Ovary (tissue), 9 donors: ENCODE data around the gene YAP1. TPM values are rescaled to one million over a fixed set of nuclear protein-coding genes. Genes with fewer than 3 reads are reported as not detected.
A peak's percentile ranks its signal among the peaks of the same experiment; 100 is the strongest.

Experiments used
- DNase-seq, 5 donors: peaks; one replicate each; pipeline ENCODE4 v3.0.0-alpha.2; 2019 to 2020
- H3K27ac ChIP-seq, 2 donors: fragments of 200-600 bp; one replicate each; pipeline versions ENCODE4 v1.5.1 to v1.8.0; 2019 to 2022
- H3K27me3 ChIP-seq: fragments of 200-600 bp; one replicate; pipeline ENCODE4 v1.8.0; 2022
- H3K36me3 ChIP-seq: fragments of 200-600 bp; sonication (generic); one replicate; pipeline ENCODE4 v1.5.1; 2019
- H3K4me1 ChIP-seq: one replicate; pipeline ENCODE4 v1.8.1; 2013; ENCODE audit warnings: mild to moderate bottlenecking, moderate library complexity; ENCODE audit not compliant: insufficient read depth
- H3K4me3 ChIP-seq: fragments of 200-600 bp; sonication (generic); one replicate; pipeline ENCODE4 v1.5.1; 2017
- H3K9me3 ChIP-seq, 2 donors: fragments of 200-600 bp in 1 of 2; sonication (generic) in 1 of 2; one replicate each; pipeline versions ENCODE4 v1.5.1 to v1.8.1; 2013 to 2019; ENCODE audit warnings: mild to moderate bottlenecking in 1 of 2, moderate library complexity in 1 of 2
- CTCF ChIP-seq, 3 donors: fragments of 450-650 bp in 2 of 3; fragments of 200-600 bp in 1 of 3; IDR thresholded peaks; one replicate each; pipeline versions ENCODE4 v1.5.1 to v1.8.0; 2016 to 2022; ENCODE audit warnings: antibody characterized with exemption in 3 of 3, mild to moderate bottlenecking in 1 of 3
- EP300 ChIP-seq: sonication (generic); formaldehyde crosslinking; IDR thresholded peaks from one replicate; pipeline ENCODE4 v1.6.1; 2017; ENCODE audit warnings: antibody characterized with exemption
- POLR2A ChIP-seq: fragments of 450-650 bp; IDR thresholded peaks from one replicate; pipeline ENCODE4 v1.6.1; 2017; ENCODE audit warnings: antibody characterized with exemption, mild to moderate bottlenecking, moderate library complexity
- WGBS, 3 donors: extraction: QIAGEN DNeasy Blood & Tissue Kit in 1 of 3; methylation state at CpG; one replicate each; pipeline versions ENCODE4 v1.1.5 to v1.1.7; 2013 to 2017; 5-methylcytosine and 5-hydroxymethylcytosine counted together
- intact Hi-C, 4 donors: fragments of 100-400 bp; cut with DNase I; formaldehyde crosslinking; loops; one replicate each; pipeline versions ENCODE4 v1.11.0 to v1.15.1; 2022 to 2023
- polyA plus RNA-seq, 2 donors: library from polyadenylated mRNA; stranded (reverse); fragments of 200-250 nt in 1 of 2; fragments of 350-450 nt in 1 of 2; fragmentation: Illumina TruSeq in 1 of 2; extraction: RNeasy Lipid Tissue Mini Kit (QIAGEN cat#74804) in 1 of 2; gene quantifications; one replicate each; pipeline ENCODE4 v1.2.3, GENCODE V29; 2013 to 2014
- total RNA-seq, 7 donors: library from RNA; depleted of rRNA in 2 of 7; stranded (reverse); fragments of >200 nt in 2 of 7; fragmentation: NEBNext Ultra II Directional in 3 of 7; extraction: Animal tissue kit (Norgen Biotek cat#: 25700) in 3 of 7; gene quantifications; one replicate each; pipeline versions ENCODE4 v1.1.0 to v1.2.4, GENCODE V29; 2016 to 2023
- donor health status: DM: no; HTN: no; CAD: no; lungs with moderate emphysema.
- donor health status: DM: no; HTN: no; CAD: no.
- donor health status: Bipolar disorder and iron deficiency.
- donor health status: DM: yes; HTN: yes; CAD: no.
- donor health status: DM: no; HTN: no; CAD: no.
- donor health status: DM: yes; HTN: yes; CAD: no.

YAP1 gene
- total and polyA plus RNA-seq, 9 donors, result 70.3 to 184 (median 147) TPM

DNA sequence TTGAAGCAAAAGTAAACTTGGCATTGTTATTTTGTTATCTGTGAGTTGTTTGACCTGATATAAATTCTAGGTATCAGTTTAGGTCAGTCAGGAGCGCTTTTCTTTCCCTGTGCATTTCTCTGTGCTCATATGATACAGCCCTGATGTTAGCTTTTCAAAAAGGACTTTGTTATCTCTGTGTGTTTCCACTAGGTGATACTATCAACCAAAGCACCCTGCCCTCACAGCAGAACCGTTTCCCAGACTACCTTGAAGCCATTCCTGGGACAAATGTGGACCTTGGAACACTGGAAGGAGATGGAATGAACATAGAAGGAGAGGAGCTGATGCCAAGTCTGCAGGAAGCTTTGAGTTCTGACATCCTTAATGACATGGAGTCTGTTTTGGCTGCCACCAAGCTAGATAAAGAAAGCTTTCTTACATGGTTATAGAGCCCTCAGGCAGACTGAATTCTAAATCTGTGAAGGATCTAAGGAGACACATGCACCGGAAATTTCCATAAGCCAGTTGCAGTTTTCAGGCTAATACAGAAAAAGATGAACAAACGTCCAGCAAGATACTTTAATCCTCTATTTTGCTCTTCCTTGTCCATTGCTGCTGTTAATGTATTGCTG lies 119.4 kb downstream of the YAP1 start:
- no peak for DNase-seq
- Histone ChIP-seq H3K27ac (no peak overlapping the region), H3K4me3 (no peak overlapping the region), H3K9me3 (no peaks in the 10 kb centered on the region), H3K36me3 (no peaks in the 10 kb centered on the region), H3K4me1 (peaks cover 4% of the 10 kb centered on the region), H3K27me3 (no peaks in the 10 kb centered on the region)
- whole genome bisulfite sequencing, 3 donors, result 32 to 46% (median 39%) methylated on average over 4 of the region's 4 CpGs
- TF ChIP-seq CTCF (IDR thresholded peaks at IDR 0.05), result no peak
- no peak for TF ChIP-seq POLR2A
- TF ChIP-seq EP300, result no peak
- intact Hi-C loops, result no loop called here

- Histone ChIP-seq H3K4me3 (no peak overlapping the region), H3K36me3 (no peaks in the 10 kb centered on the region), H3K4me1 (peaks cover 4% of the 10 kb centered on the region), H3K9me3 (no peaks in the 10 kb centered on the region), H3K27ac (no peak overlapping the region), H3K27me3 (no peaks in the 10 kb centered on the region)
- intact Hi-C loops, result no loop called here
- DNase-seq, result no peak
- TF ChIP-seq POLR2A, result no peak
- no peak for TF ChIP-seq EP300
These were observed 119.9 kb downstream of the YAP1 start for GRCh38 chr11:102230186-102230585.

DNA sequence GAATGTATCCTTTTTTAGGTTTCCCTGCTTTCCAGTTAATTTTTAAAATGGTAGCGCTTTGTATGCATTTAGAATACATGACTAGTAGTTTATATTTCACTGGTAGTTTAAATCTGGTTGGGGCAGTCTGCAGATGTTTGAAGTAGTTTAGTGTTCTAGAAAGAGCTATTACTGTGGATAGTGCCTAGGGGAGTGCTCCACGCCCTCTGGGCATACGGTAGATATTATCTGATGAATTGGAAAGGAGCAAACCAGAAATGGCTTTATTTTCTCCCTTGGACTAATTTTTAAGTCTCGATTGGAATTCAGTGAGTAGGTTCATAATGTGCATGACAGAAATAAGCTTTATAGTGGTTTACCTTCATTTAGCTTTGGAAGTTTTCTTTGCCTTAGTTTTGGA lies 120.7 kb downstream of the YAP1 start:
- H3K27ac ChIP-seq, result no peak overlapping the region
- H3K4me1 ChIP-seq, result peaks cover 2% of the 10 kb centered on the region
- no peak for DNase-seq
- intact Hi-C loops, result no loop called here
- 90 to 93% (median 91%) methylated on average over 4 of the region's 4 CpGs for WGBS, 3 donors
- no peaks in the 10 kb centered on the region for H3K36me3 ChIP-seq
- TF ChIP-seq CTCF (IDR thresholded peaks at IDR 0.05) (no peak), EP300 (no peak), POLR2A (no peak)
- H3K4me3 ChIP-seq, result no peak overlapping the region
- H3K27me3 ChIP-seq, result no peaks in the 10 kb centered on the region
- no peaks in the 10 kb centered on the region for H3K9me3 ChIP-seq

DNA sequence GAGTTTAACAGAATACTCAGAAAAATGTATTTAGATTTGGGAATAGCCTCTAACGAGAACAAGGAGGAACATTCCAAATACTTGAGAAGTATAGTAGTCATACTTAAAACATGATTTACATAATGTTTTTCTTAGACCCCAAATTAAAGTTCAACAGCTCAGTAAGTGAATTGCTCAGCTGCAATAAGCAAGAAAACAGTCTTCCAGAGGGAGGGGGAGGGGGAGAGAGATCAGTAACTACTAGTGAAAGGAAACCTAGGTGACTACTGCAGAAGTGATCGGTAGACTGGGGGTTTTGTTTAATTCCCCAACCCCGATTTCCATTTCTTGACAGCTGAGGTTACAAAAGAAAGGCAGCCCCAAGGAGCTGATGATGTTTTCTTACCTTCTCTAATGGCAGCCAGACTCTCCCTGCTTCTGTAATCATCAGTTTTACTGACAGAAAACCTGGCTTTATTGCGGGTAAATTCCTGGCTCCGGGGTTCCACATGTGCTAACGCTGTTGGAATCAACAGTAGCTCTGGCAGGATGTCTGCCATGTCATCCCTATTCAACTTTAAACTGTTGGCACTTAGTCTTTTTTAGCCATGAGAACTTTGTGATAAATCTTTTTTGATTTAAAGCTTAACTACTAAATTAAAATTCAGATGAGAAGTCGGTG lies 124.7 kb downstream of the YAP1 start:
- Histone ChIP-seq H3K27me3 (no peaks in the 10 kb centered on the region), H3K36me3 (no peaks in the 10 kb centered on the region), H3K4me1 (no peaks in the 10 kb centered on the region), H3K27ac (peak overlapping the region in 1 of 2 donors; percentile 35), H3K9me3 (no peaks in the 10 kb centered on the region), H3K4me3 (no peak overlapping the region)
- 33 to 41% (median 38%) methylated on average over 7 of the region's 7 CpGs for WGBS, 3 donors
- DNase-seq, result no peak
- intact Hi-C loops, result no loop called here
- TF ChIP-seq CTCF (IDR thresholded peaks at IDR 0.05), result no peak
- no peak for TF ChIP-seq EP300
- no peak for TF ChIP-seq POLR2A

GRCh38 chr11:102237096-102237735 lies 127.0 kb downstream of the YAP1 start:
- intact Hi-C loops, result no loop called here
- TF ChIP-seq POLR2A (no peak), CTCF (IDR thresholded peaks at IDR 0.05) (no peak), EP300 (no peak)
- no peaks in the 10 kb centered on the region for H3K36me3 ChIP-seq
- H3K9me3 ChIP-seq, result no peaks in the 10 kb centered on the region
- H3K4me1 ChIP-seq, result no peaks in the 10 kb centered on the region
- 67 to 81% (median 72%) methylated on average over 5 of the region's 5 CpGs for WGBS, 3 donors
- no peaks in the 10 kb centered on the region for H3K27me3 ChIP-seq
- H3K27ac ChIP-seq, result no peak overlapping the region
- no peak for DNase-seq
- no peak overlapping the region for H3K4me3 ChIP-seq
